Suprapubic skin (tissue), 4 donors: Measurements from ENCODE around the gene MVP.

Source experiments
- CTCF ChIP-seq, 2 donors: fragments of 200-600 bp in 1 of 2; fragments of 450-650 bp in 1 of 2; sonication (generic) in 1 of 2; IDR thresholded peaks; one replicate each; pipeline ENCODE4 v1.5.1; 2016 to 2019; ENCODE audit warnings: antibody characterized with exemption in 2 of 2, mild to moderate bottlenecking in 1 of 2, moderate library complexity in 1 of 2
- EP300 ChIP-seq: sonication (generic); formaldehyde crosslinking; IDR thresholded peaks from one replicate; pipeline ENCODE4 v1.6.1; 2017; ENCODE audit warnings: antibody characterized with exemption
- POLR2A ChIP-seq, 2 donors: fragments of 450-650 bp; IDR thresholded peaks; one replicate each; pipeline ENCODE4 v1.6.1; 2017; ENCODE audit warnings: antibody characterized with exemption in 2 of 2, mild to moderate bottlenecking in 2 of 2, moderate library complexity in 2 of 2
- POLR2AphosphoS5 ChIP-seq, 3 donors: sonication (generic); formaldehyde crosslinking; IDR thresholded peaks; one replicate each; pipeline ENCODE4 v1.6.1; 2017; ENCODE audit warnings: antibody characterized with exemption in 3 of 3

DNA sequence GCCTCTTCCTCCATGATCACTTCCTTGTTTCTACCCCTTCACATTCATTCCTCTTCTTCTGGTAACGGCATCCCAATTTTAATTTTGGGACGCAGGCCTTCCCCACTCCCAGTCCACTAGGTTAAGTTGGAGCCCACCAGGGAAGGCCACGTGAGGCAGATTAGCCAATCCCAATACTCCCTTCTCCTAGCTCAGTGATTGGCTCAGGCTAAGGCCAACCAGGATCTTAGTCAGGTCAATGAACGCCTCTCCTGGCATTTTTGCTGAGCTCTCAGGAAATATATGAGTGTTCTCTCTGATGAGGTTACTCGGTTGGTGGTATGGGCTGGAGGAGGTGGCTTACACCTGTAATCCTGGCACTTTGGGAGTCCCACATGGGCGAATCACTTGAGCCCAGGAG, 63.7 kb downstream of the MVP start:
- TF ChIP-seq POLR2A (IDR thresholded peaks at IDR 0.05) (no peak), CTCF (IDR thresholded peaks at IDR 0.05) (no peak), EP300 (no peak), POLR2AphosphoS5 (IDR thresholded peaks at IDR 0.05) (no peak)
